Hippocampal formation (tissue), 2 donors: Measurements from ENCODE around the gene CHD3.
A peak's percentile ranks its signal among the peaks of the same experiment; 100 is the strongest.

Experiments used
- DNase-seq, 2 donors: peaks; one replicate each; lab custom pipeline; 2025; lab: John Stamatoyannopoulos, UW

The CHD3 gene

GRCh38 chr17:7894226-7894625 lies 5.6 kb downstream of the CHD3 start:
- no peak for DNase-seq

- no peak for DNase-seq
Observed at GRCh38 chr17:7894866-7895265, 6.3 kb downstream of the CHD3 start.

GRCh38 chr17:7897090-7897489 lies 8.5 kb downstream of the CHD3 start:
- DNase-seq, result no peak

- DNase-seq, result peak; percentile 20 to 82
Observed at GRCh38 chr17:7897773-7898172, 9.2 kb downstream of the CHD3 start.

GRCh38 chr17:7903154-7904103 lies 14.8 kb downstream of the CHD3 start:
- DNase-seq, result no peak

GRCh38 chr17:7909089-7909488 lies 20.5 kb downstream of the CHD3 start:
- no peak for DNase-seq

GRCh38 chr17:7910281-7910680 lies 21.7 kb downstream of the CHD3 start:
- no peak for DNase-seq

- DNase-seq, result no peak
Observed at GRCh38 chr17:7910711-7911110, 22.1 kb downstream of the CHD3 start.

- no peak for DNase-seq
Observed at GRCh38 chr17:7911116-7911515, 22.5 kb downstream of the CHD3 start.

- peak in 1 of 2 donors; percentile 38 for DNase-seq
Observed at GRCh38 chr17:7912927-7913524, 24.4 kb downstream of the CHD3 start.

- DNase-seq, result peak in 1 of 2 donors; percentile 82
Observed at GRCh38 chr17:7915179-7915610, 26.6 kb downstream of the CHD3 start.

- peak; percentile 74 to 82 for DNase-seq
Observed at GRCh38 chr17:7915611-7916384, 27.2 kb downstream of the CHD3 start, which contains the start of gene RNF227. Gene RNF227, minus strand, starts transcription at chr17:7916289. Its CDS starts 94 bp downstream, at chr17:7916195.

- no peak for DNase-seq
Observed at GRCh38 chr17:7916385-7916682, 27.7 kb downstream of the CHD3 start.

GRCh38 chr17:7916808-7917207 lies 28.2 kb downstream of the CHD3 start:
- DNase-seq, result no peak

- no peak for DNase-seq
Observed at GRCh38 chr17:7922269-7922844, 33.8 kb downstream of the CHD3 start.

GRCh38 chr17:7922845-7923628 lies 34.4 kb downstream of the CHD3 start:
- peak; percentile 60 to 64 for DNase-seq

GRCh38 chr17:7927596-7927995 lies 39.0 kb downstream of the CHD3 start:
- DNase-seq, result no peak

GRCh38 chr17:7929158-7930023 lies 40.8 kb downstream of the CHD3 start, which contains the start of gene KCNAB3:
Gene KCNAB3, minus strand, starts transcription at chr17:7929856. Its CDS starts 421 bp downstream, at chr17:7929435.
- DNase-seq, result peak; percentile 10 to 19

GRCh38 chr17:7930841-7931631 lies 42.4 kb downstream of the CHD3 start:
- no peak for DNase-seq
